IMR-90 (cell line): Measurements from ENCODE around the gene MYH3. TPM values are rescaled to one million over a fixed set of nuclear protein-coding genes. Genes with fewer than 3 reads are reported as not detected.

Experiments
- ATAC-seq: fragments of 200-7000 bp; cut with Tn5 transposase; 2 replicates; pipeline ENCODE4 v1.9.1; 2020; ENCODE audit warnings: low read depth, mild to moderate bottlenecking, moderate library complexity
- BruUV-seq: library from RNA; stranded (reverse); fragments of 400-500 nt; replicated peaks from 2 replicates; lab custom pipeline; 2021; lab: Mats Ljungman, UMichigan
- CTCF ChIA-PET: fragments of 300-600 bp; formaldehyde crosslinking; extraction: SDS; loops from one replicate; lab custom pipeline; 2021; ENCODE audit warnings: antibody characterized with exemption; lab: Yijun Ruan, JAX
- POLR2A ChIA-PET: fragments of 300-600 bp; sonication (Branson Sonifier 250); formaldehyde crosslinking; loops from one replicate; lab custom pipeline; 2022; ENCODE audit warnings: antibody characterized with exemption; ENCODE audit not compliant: unreplicated experiment; lab: Charles Lee
- DNase-seq: peaks from one replicate; pipeline ENCODE4 v3.0.0; 2013
- H2AFZ ChIP-seq: replicated peaks from 2 replicates; pipeline ENCODE3; 2013; ENCODE audit warnings: low read length, mild to moderate bottlenecking; ENCODE audit not compliant: poor library complexity
- H2AK5ac ChIP-seq: 2 replicates; pipeline ENCODE4 v1.6.1; 2013; ENCODE audit warnings: low read depth, low read length, inconsistent platforms
- H2AK9ac ChIP-seq: replicated peaks from 2 replicates; pipeline ENCODE3; 2013; ENCODE audit warnings: mild to moderate bottlenecking, low read depth, low read length, moderate library complexity; ENCODE audit not compliant: poor library complexity
- H2BK120ac ChIP-seq: 2 replicates; pipeline ENCODE4 v1.6.1; 2013; ENCODE audit warnings: low read depth, low read length, inconsistent platforms
- H2BK15ac ChIP-seq: 3 replicates; pipeline ENCODE4 v1.6.1; 2013; ENCODE audit warnings: low read depth, low read length, inconsistent platforms
- H2BK20ac ChIP-seq: 2 replicates; pipeline ENCODE4 v1.6.1; 2013; ENCODE audit warnings: low read depth, mild to moderate bottlenecking, inconsistent platforms, low read length, moderate library complexity
- H2BK5ac ChIP-seq: 2 replicates; pipeline ENCODE4 v1.6.1; 2013; ENCODE audit warnings: mild to moderate bottlenecking, low read depth, low read length, inconsistent platforms; ENCODE audit not compliant: poor library complexity, severe bottlenecking
- H3K14ac ChIP-seq: replicated peaks from 2 replicates; pipeline ENCODE4 v1.6.1; 2013; ENCODE audit warnings: low read depth, low read length, inconsistent platforms
- H3K18ac ChIP-seq: 2 replicates; pipeline ENCODE4 v1.6.1; 2013; ENCODE audit warnings: low read depth, low read length, control low read depth
- H3K23ac ChIP-seq: 2 replicates; pipeline ENCODE4 v1.6.1; 2013; ENCODE audit warnings: low read depth, low read length, inconsistent platforms
- H3K27ac ChIP-seq: 2 replicates; pipeline ENCODE4 v1.5.1; 2013; ENCODE audit warnings: mild to moderate bottlenecking, control low read depth, low read length; ENCODE audit not compliant: insufficient read depth
- H3K27me3 ChIP-seq: 2 replicates; pipeline ENCODE4 v1.6.1; 2013; ENCODE audit warnings: low read length; ENCODE audit not compliant: control insufficient read depth, insufficient read depth
- H3K36me3 ChIP-seq: 2 replicates; pipeline ENCODE4 v1.6.1; 2013; ENCODE audit warnings: low read length, mixed read lengths; ENCODE audit not compliant: control insufficient read depth, insufficient read depth
- H3K4ac ChIP-seq: 2 replicates; pipeline ENCODE4 v1.6.1; 2013; ENCODE audit warnings: low read depth, low read length, inconsistent platforms
- H3K4me1 ChIP-seq: 2 replicates; pipeline ENCODE4 v1.6.1; 2013; ENCODE audit warnings: low read length, mixed read lengths; ENCODE audit not compliant: control insufficient read depth, insufficient read depth
- H3K4me2 ChIP-seq: 2 replicates; pipeline ENCODE4 v1.6.1; 2013; ENCODE audit warnings: low read depth, mild to moderate bottlenecking, control low read depth, low read length, moderate library complexity
- H3K4me3 ChIP-seq: 2 replicates; pipeline ENCODE4 v1.5.1; 2013; ENCODE audit warnings: low read depth, mild to moderate bottlenecking, control low read depth, low read length, moderate library complexity; ENCODE audit not compliant: insufficient read depth
- H3K56ac ChIP-seq: 2 replicates; pipeline ENCODE4 v1.6.1; 2013; ENCODE audit warnings: low read length, inconsistent platforms; ENCODE audit not compliant: insufficient read depth; ENCODE audit errors: extremely low read depth
- H3K79me1 ChIP-seq, 2 experiments: 2 replicates each; pipeline ENCODE4 v1.6.1; 2013; ENCODE audit warnings: low read length in 2 of 2, inconsistent platforms in 1 of 2, low read depth in 1 of 2
- H3K9ac ChIP-seq: 2 replicates; pipeline ENCODE4 v1.6.1; 2013; ENCODE audit warnings: low read depth, low read length, control low read depth
- H3K9me1 ChIP-seq: 2 replicates; pipeline ENCODE4 v1.6.1; 2013; ENCODE audit warnings: low read length, inconsistent platforms; ENCODE audit not compliant: insufficient read depth
- H3K9me3 ChIP-seq: 2 replicates; pipeline ENCODE4 v1.6.1; 2013; ENCODE audit warnings: low read length; ENCODE audit not compliant: control insufficient read depth, insufficient read depth
- H4K20me1 ChIP-seq: 2 replicates; pipeline ENCODE4 v1.6.1; 2013; ENCODE audit warnings: low read length, inconsistent platforms; ENCODE audit not compliant: insufficient read depth
- H4K5ac ChIP-seq: 2 replicates; pipeline ENCODE4 v1.6.1; 2013; ENCODE audit warnings: mild to moderate bottlenecking, low read depth, low read length, control low read depth
- H4K8ac ChIP-seq, 2 experiments: 2 replicates each; pipeline ENCODE4 v1.6.1; 2013; ENCODE audit warnings: low read depth in 2 of 2, low read length in 2 of 2, control low read depth in 1 of 2, inconsistent platforms in 1 of 2
- H4K91ac ChIP-seq: 2 replicates; pipeline ENCODE4 v1.6.1; 2013; ENCODE audit warnings: low read depth, low read length, inconsistent platforms; ENCODE audit not compliant: insufficient read depth
- CEBPB ChIP-seq: IDR thresholded peaks from 2 replicates; pipeline ENCODE4 v1.6.1; 2012; ENCODE audit warnings: low read depth, low read length, improper control_type of control experiment
- CHD1 ChIP-seq: IDR thresholded peaks from 2 replicates; pipeline ENCODE4 v1.6.1; 2012; ENCODE audit warnings: low read depth, low read length, improper control_type of control experiment
- WGBS, 2 experiments: methylation state at CpG; one replicate each; pipeline versions ENCODE4 v1.1.5 to v1.1.7; 2013; ENCODE audit warnings: missing lambda C conversion rate in 2 of 2; ENCODE audit not compliant: insufficient read length in 1 of 2; ENCODE audit errors: extremely low coverage in 2 of 2; 5-methylcytosine and 5-hydroxymethylcytosine counted together
- dilution Hi-C: fragments of 300-500 bp; cut with HindIII; formaldehyde crosslinking; loops from one replicate; pipeline ENCODE4 v1.14.3; 2018; ENCODE audit warnings: low sequenced_read_pairs; ENCODE audit not compliant: unreplicated experiment
- in situ Hi-C: fragments of 300-500 bp; cut with MboI; formaldehyde crosslinking; loops from 3 replicates; pipeline ENCODE4 v1.14.3; 2019; ENCODE audit warnings: low sequenced_read_pairs, inconsistent platforms, mixed read lengths
- intact Hi-C: fragments of 100-400 bp; cut with micrococcal nuclease; formaldehyde crosslinking; loops from 2 replicates; pipeline ENCODE4 v1.10.0; 2022
- polyA plus RNA-seq, 3 experiments: library from polyadenylated mRNA; depleted of rRNA; stranded (reverse); fragments of >200 nt; gene quantifications; 2 replicates each; pipeline ENCODE4 v1.2.3, GENCODE V29; 2012; ENCODE audit warnings: low replicate concordance in 1 of 3
- total RNA-seq: library from RNA; depleted of rRNA; stranded (reverse); fragments of >200 nt; gene quantifications from 2 replicates; pipeline ENCODE4 v1.2.3, GENCODE V29; 2012

Gene MYH3
- total and polyA plus RNA-seq, 2 of the 4 experiments (the other 2 are of a cell fraction) = 0.54 to 0.63 TPM

DNA sequence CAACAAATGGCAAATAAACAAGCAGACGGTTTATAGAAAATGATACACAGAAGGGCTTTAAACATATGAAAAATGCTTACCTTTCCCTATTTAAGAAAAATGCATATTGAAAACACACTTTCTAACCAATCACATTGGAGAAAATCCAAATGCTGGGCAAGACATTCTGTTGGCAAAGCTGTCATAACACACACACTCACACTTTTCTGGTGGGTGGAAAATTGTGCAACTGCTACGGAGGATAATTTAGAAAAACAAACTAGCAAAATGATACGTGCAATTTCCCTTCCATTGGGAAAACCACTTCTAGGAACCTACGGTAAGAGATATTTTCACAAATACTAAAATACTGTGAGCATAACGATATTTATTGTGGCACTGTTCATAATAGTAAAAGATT is 9.8 kb upstream of the MYH3 start:
- H3K9me1 ChIP-seq = 0 out of 2 replicates have a peak, but pooled peaks cover 6% of the 10 kb centered on the region
- no peak overlapping the region for H2BK20ac ChIP-seq
- H3K4me2 ChIP-seq = no peak overlapping the region; the same call in none of the 2 replicates
- no peak overlapping the region for H3K23ac ChIP-seq
- no peak overlapping the region for H4K5ac ChIP-seq
- intact Hi-C loops = no loop called here
- dilution Hi-C loops = no loop called here
- H3K36me3 ChIP-seq = no peaks in the 10 kb centered on the region
- no peak overlapping the region for H3K9ac ChIP-seq
- H3K4ac ChIP-seq = no peak overlapping the region
- H3K9me3 ChIP-seq = no peaks in the 10 kb centered on the region
- TF ChIP-seq CEBPB (peak; percentile 77), CHD1 (no peak)
- no peaks in the 10 kb centered on the region for H3K27me3 ChIP-seq
- H3K4me3 ChIP-seq = no peak overlapping the region
- H2AK5ac ChIP-seq = no peak overlapping the region
- ChIA-PET CTCF (no interaction called here), POLR2A (no interaction called here)
- H3K79me1 ChIP-seq = no peaks in the 10 kb centered on the region
- no peak overlapping the region for H3K56ac ChIP-seq
- no peak overlapping the region for H2AFZ ChIP-seq
- no peak overlapping the region for H2BK5ac ChIP-seq
- in situ Hi-C loops = loop anchor here (10.0 to 25.0 kb wide), 2 partner anchors 58 to 1320 kb away; partner anchors contain the start of gene ZNF18
- no peak overlapping the region for H2AK9ac ChIP-seq
- peaks cover 6% of the 10 kb centered on the region for H3K4me1 ChIP-seq
- H4K8ac ChIP-seq = no peak overlapping the region
- no peak overlapping the region for H2BK15ac ChIP-seq
- H3K14ac ChIP-seq = no peak overlapping the region
- H3K27ac ChIP-seq = no peak overlapping the region
- no TSS peak for BruUV-seq
- no peak overlapping the region for H4K91ac ChIP-seq
- WGBS, 2 experiments = no CpG with 5 or more reads among the region's 5 CpGs
- H3K18ac ChIP-seq = no peak overlapping the region
- ATAC-seq (no peak; the same call in 1 of the 2 replicates), DNase-seq (peak; percentile 18)
- no peaks in the 10 kb centered on the region for H4K20me1 ChIP-seq
- H2BK120ac ChIP-seq = no peak overlapping the region
